Cardiac atrium fibroblast (primary cell): ENCODE results near the gene NKAIN2. TPM values are rescaled to one million over a fixed set of nuclear protein-coding genes. Genes with fewer than 3 reads are reported as not detected.

Experiments used
- total RNA-seq: library from RNA; depleted of rRNA; stranded (reverse); fragments of >200 nt; gene quantifications from 2 replicates; pipeline ENCODE4 v1.2.3, GENCODE V29; 2015

NKAIN2 gene
- not detected in 2 replicates for total RNA-seq

DNA sequence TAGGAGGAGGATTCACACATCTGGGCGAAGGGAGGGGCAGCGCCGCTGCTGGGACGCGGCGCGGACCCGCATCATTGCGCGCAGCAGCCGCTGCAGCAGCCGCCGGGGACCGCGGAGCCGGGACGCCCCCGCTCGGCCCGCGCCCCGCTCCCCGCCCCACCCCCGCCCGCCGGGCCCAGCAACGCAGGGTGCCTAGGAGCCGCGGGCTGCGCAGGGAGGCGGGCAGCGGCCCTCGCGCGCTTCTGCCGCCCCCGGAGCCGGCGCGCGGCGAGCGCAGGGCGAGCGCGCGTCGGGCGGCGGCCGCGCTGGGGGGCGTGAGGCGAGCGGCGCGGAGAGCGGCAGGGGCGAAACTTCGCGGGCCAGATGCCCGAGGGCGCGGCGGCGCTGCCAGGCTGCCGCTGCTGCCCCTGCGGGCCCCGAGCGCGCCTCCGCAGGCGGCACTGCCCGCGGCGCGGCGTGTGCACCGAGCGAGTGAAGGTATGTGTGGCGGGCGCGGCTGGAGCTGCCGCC, at the start of gene NKAIN2:
NKAIN2 (plus strand) TSS at position 362 of the 510 bp plus-strand sequence.

Other genes with a start within 250 kb of the NKAIN2 start
- gene TRDN, start 166.9 kb upstream of the NKAIN2 start, total RNA-seq = not detected in 2 replicates